Lower leg skin (tissue), 3 donors: Measurements from ENCODE around the gene GAPDHS.

Source experiments
- CTCF ChIP-seq, 3 donors: fragments of 450-650 bp; IDR thresholded peaks; one replicate each; pipeline ENCODE4 v1.5.1; 2016; ENCODE audit warnings: antibody characterized with exemption in 3 of 3, mild to moderate bottlenecking in 3 of 3, moderate library complexity in 2 of 3
- POLR2A ChIP-seq, 2 donors: fragments of 450-650 bp; IDR thresholded peaks; one replicate each; pipeline ENCODE4 v1.6.1; 2016 to 2017; ENCODE audit warnings: antibody characterized with exemption in 2 of 2, mild to moderate bottlenecking in 1 of 2, moderate library complexity in 1 of 2

- no peak for TF ChIP-seq POLR2A (IDR thresholded peaks at IDR 0.05)
- TF ChIP-seq CTCF (IDR thresholded peaks at IDR 0.05): no peak
These were observed 59.0 kb downstream of the GAPDHS start for GRCh38 chr19:35592226-35592625.
